HEK293T (cell line): ENCODE data around the gene GPAT3.

Source experiments
- CTCF ChIA-PET: fragments of 350-600 bp; formaldehyde crosslinking; extraction: SDS; loops from one replicate; lab custom pipeline; 2021; ENCODE audit warnings: antibody characterized with exemption, inconsistent platforms; lab: Yijun Ruan, JAX
- POLR2A ChIA-PET: fragments of 350-600 bp; formaldehyde crosslinking; extraction: SDS; loops from one replicate; lab custom pipeline; 2020; ENCODE audit warnings: antibody characterized with exemption, inconsistent platforms; lab: Yijun Ruan, JAX
- DNase-seq: peaks from one replicate; pipeline ENCODE4 v3.0.0; 2012; ENCODE audit warnings: mixed read lengths; ENCODE audit errors: extremely low spot score
- ARNT ChIP-seq: fragments of 450-650 bp; IDR thresholded peaks from 2 replicates; pipeline ENCODE4 v1.6.1; 2017; ENCODE audit warnings: mild to moderate bottlenecking
- BHLHE40 ChIP-seq: fragments of 450-650 bp; IDR thresholded peaks from 2 replicates; pipeline ENCODE4 v1.6.1; 2016; ENCODE audit warnings: mild to moderate bottlenecking, moderate library complexity, borderline replicate concordance
- CTBP1 ChIP-seq: fragments of 450-650 bp; IDR thresholded peaks from 2 replicates; pipeline ENCODE4 v1.6.1; 2016; ENCODE audit warnings: borderline replicate concordance
- ELF4 ChIP-seq: fragments of 450-650 bp; IDR thresholded peaks from 2 replicates; pipeline ENCODE4 v1.6.1; 2017; ENCODE audit warnings: antibody characterized with exemption
- FOXA1 ChIP-seq: fragments of 450-650 bp; IDR thresholded peaks from 2 replicates; pipeline ENCODE4 v1.6.1; 2016; ENCODE audit warnings: mild to moderate bottlenecking
- FOXK2 ChIP-seq: fragments of 450-650 bp; IDR thresholded peaks from 2 replicates; pipeline ENCODE4 v1.6.1; 2016; ENCODE audit warnings: mild to moderate bottlenecking
- FOXM1 ChIP-seq: fragments of 450-650 bp; IDR thresholded peaks from 2 replicates; pipeline ENCODE4 v1.6.1; 2017; ENCODE audit warnings: mild to moderate bottlenecking, borderline replicate concordance
- HDGF ChIP-seq: fragments of 450-650 bp; IDR thresholded peaks from 2 replicates; pipeline ENCODE4 v1.6.1; 2017; ENCODE audit warnings: antibody characterized with exemption, borderline replicate concordance
- L3MBTL2 ChIP-seq: fragments of 450-650 bp; conservative IDR thresholded peaks from 2 replicates; pipeline ENCODE4 v1.6.1; 2016; ENCODE audit warnings: mild to moderate bottlenecking
- LEF1 ChIP-seq: fragments of 450-650 bp; IDR thresholded peaks from 2 replicates; pipeline ENCODE4 v1.6.1; 2017; ENCODE audit warnings: mild to moderate bottlenecking, borderline replicate concordance
- NFRKB ChIP-seq: fragments of 450-650 bp; IDR thresholded peaks from 2 replicates; pipeline ENCODE4 v1.6.1; 2016; ENCODE audit warnings: mild to moderate bottlenecking, moderate library complexity
- SP1 ChIP-seq: fragments of 450-650 bp; IDR thresholded peaks from 2 replicates; pipeline ENCODE4 v1.6.1; 2017
- SUZ12 ChIP-seq: fragments of 450-650 bp; IDR thresholded peaks from 2 replicates; pipeline ENCODE4 v1.6.1; 2016; ENCODE audit warnings: mild to moderate bottlenecking
- TARDBP ChIP-seq: fragments of 450-650 bp; IDR thresholded peaks from 2 replicates; pipeline ENCODE4 v1.6.1; 2016
- ZNF384 ChIP-seq: fragments of 450-650 bp; IDR thresholded peaks from 2 replicates; pipeline ENCODE4 v1.6.1; 2016
- TF ChIP-seq, protein P1 (sequence below): fragments of 450-650 bp; IDR thresholded peaks from 2 replicates; pipeline ENCODE4 v1.6.1; 2016

Gene GPAT3

GRCh38 chr4:83558680-83559079 is 22.8 kb downstream of the GPAT3 start:
- no peak for DNase-seq
- ChIA-PET POLR2A (no interaction called here), CTCF (interaction anchor here (0.6 kb wide), 1 partner anchor 48 kb away, joined by 3 read pairs; no protein-coding TSS in a partner anchor)
- TF ChIP-seq SP1 (no peak), SUZ12 (no peak), CTBP1 (no peak), FOXM1 (no peak), ARNT (no peak), LEF1 (no peak), HDGF (no peak), ELF4 (no peak), FOXK2 (no peak), ZNF384 (no peak), FOXA1 (no peak), TARDBP (no peak), L3MBTL2 (no peak), BHLHE40 (no peak), NFRKB (no peak)
- TF ChIP-seq, protein P1, sequence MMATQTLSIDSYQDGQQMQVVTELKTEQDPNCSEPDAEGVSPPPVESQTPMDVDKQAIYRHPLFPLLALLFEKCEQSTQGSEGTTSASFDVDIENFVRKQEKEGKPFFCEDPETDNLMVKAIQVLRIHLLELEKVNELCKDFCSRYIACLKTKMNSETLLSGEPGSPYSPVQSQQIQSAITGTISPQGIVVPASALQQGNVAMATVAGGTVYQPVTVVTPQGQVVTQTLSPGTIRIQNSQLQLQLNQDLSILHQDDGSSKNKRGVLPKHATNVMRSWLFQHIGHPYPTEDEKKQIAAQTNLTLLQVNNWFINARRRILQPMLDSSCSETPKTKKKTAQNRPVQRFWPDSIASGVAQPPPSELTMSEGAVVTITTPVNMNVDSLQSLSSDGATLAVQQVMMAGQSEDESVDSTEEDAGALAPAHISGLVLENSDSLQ, result no peak

DNA sequence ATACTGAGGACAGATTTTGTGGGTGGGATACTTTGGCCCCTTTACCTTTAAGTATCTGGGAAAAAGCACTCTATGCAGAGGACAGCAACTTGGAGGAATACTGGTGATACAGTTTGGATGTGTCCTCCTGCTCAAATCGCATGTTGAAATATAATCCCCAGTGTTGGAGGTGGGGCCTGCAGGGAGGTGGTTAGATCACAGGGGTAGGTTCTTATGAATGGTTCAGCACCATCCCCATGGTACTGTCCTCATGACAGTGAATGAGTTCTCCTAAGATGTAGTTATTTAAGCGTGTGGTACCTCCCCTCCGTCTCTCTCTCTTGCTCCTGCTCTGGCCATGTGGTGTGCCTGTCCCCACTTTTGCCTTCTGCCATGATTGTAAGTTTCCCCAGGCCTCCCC is 24.6 kb downstream of the GPAT3 start:
- CTCF ChIA-PET, result no interaction called here
- no peak for DNase-seq
- no peak for TF ChIP-seq SP1
- no peak for TF ChIP-seq CTBP1
- TF ChIP-seq LEF1, result no peak
- no peak for TF ChIP-seq ZNF384
- no peak for TF ChIP-seq HDGF
- TF ChIP-seq NFRKB, result no peak
- TF ChIP-seq L3MBTL2, result no peak
- TF ChIP-seq, protein P1, result no peak
- TF ChIP-seq FOXM1, result no peak
- no peak for TF ChIP-seq ARNT
- TF ChIP-seq SUZ12, result no peak
- TF ChIP-seq TARDBP, result no peak
- TF ChIP-seq FOXK2, result no peak
- TF ChIP-seq ELF4, result no peak
- TF ChIP-seq FOXA1, result no peak
- TF ChIP-seq BHLHE40, result no peak
- POLR2A ChIA-PET, result no interaction called here

- ChIA-PET CTCF (no interaction called here), POLR2A (no interaction called here)
- DNase-seq, result no peak
- no peak for TF ChIP-seq SP1
- no peak for TF ChIP-seq LEF1
- TF ChIP-seq ZNF384, result no peak
- TF ChIP-seq NFRKB, result no peak
- no peak for TF ChIP-seq ELF4
- TF ChIP-seq CTBP1, result no peak
- no peak for TF ChIP-seq L3MBTL2
- TF ChIP-seq ARNT, result no peak
- no peak for TF ChIP-seq FOXM1
- TF ChIP-seq, protein P1, result no peak
- TF ChIP-seq FOXA1, result no peak
- no peak for TF ChIP-seq FOXK2
- TF ChIP-seq SUZ12, result no peak
- TF ChIP-seq HDGF, result no peak
- TF ChIP-seq BHLHE40, result no peak
- TF ChIP-seq TARDBP, result no peak
Measured at GRCh38 chr4:83561381-83561780, 25.5 kb downstream of the GPAT3 start.

DNA sequence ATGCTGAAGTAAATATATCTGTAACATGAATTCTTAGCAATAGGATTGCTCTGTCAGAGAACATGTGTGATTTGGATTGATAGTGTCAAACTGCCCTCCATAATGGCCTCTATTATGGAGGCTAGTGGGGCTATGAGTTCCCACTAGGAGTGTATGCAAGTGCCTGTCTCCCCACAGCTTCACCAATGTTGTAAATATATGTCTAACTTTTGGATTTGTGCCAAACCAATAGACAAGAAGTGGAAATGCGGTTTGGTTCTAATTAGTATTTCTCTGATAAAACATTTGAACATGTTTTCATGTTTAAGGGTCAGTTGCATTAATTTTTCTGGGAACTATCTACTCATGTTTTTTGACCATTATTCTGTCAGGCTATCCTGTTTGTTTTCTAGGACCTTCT is 28.1 kb downstream of the GPAT3 start:
- no peak for DNase-seq
- CTCF ChIA-PET, result no interaction called here
- POLR2A ChIA-PET, result no interaction called here
- TF ChIP-seq CTBP1, result no peak
- TF ChIP-seq SP1, result no peak
- TF ChIP-seq NFRKB, result no peak
- TF ChIP-seq ZNF384, result no peak
- no peak for TF ChIP-seq FOXA1
- TF ChIP-seq LEF1, result no peak
- no peak for TF ChIP-seq ARNT
- no peak for TF ChIP-seq FOXK2
- no peak for TF ChIP-seq TARDBP
- TF ChIP-seq SUZ12, result no peak
- TF ChIP-seq FOXM1, result no peak

DNA sequence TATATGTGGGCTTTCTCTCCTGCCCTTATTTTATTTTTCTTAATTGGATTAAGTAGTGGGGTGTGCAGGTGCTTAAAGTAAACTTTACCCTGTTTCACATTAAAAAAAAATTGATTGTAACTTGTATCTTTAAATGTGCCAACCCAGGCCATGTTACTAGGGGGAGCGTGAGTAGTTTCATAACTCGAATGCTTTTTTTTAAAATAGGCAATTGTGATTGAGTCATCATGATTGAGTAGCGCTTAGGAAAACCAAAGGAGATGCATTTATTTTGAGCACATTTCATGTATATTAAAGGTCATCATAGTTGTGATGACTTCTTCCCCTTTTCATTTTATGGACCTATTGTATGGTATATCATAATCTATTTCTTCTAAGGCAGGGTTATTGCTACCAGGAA is 32.2 kb downstream of the GPAT3 start:
- TF ChIP-seq NFRKB (no peak), SUZ12 (no peak), ARNT (no peak)
- no peak for DNase-seq
- ChIA-PET CTCF (no interaction called here), POLR2A (no interaction called here)

DNA sequence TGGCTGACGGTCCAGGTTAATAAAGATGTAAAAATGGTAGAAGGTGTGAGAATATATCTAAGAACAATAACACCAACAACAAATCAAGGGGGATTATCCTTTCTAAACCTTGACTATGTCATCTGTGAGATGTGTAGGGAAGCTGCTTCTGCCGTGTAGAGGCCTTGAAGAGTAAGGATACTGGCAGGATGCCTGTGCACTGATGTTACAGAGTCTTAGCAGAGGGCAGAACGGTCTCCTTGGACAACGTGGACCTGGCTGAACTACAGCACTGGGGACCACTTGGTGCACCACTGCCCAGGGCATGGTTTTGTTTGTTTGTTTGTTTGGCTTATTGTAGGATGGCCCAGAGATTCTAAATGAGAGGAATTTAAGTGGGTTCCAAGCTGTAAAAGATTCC is 33.5 kb downstream of the GPAT3 start:
- CTCF ChIA-PET, result no interaction called here
- POLR2A ChIA-PET, result no interaction called here
- TF ChIP-seq HDGF (no peak), FOXK2 (no peak), NFRKB (no peak), SUZ12 (no peak), SP1 (no peak), FOXA1 (no peak), TARDBP (no peak), ARNT (no peak), BHLHE40 (no peak)
- no peak for DNase-seq
